GM21723 (cell line): ENCODE measurements around the gene POMT2.
"Not testable (repeated sequence)": the region's sequence is repeated elsewhere in the genome, so short reads cannot be mapped to it uniquely, and the experiment has no call there.

Source experiments
- ATAC-seq: cut with Tn5 transposase; IDR thresholded peaks from one replicate; pipeline ENCODE4 v1.9.1; 2021; ENCODE audit warnings: mild to moderate bottlenecking, moderate library complexity; ENCODE audit not compliant: unreplicated experiment

The POMT2 gene

DNA sequence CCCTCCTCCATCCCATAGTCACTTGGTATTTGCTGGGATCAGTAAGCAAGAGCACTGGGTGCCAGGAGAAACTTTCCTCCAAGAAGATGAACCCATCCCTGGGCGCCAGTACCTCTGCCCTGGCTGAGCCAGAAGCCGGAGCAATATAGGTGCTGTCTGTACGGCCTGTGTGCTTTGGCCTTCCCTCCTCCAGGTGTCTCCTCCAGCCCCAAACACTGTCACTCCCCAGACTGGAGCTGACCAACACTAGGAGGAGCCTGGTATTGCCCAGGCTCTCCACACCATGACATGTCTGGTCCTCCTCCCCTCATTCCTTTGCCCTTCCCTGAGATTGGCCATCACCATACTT is 5.0 kb upstream of the POMT2 start:
- no peak for ATAC-seq

- ATAC-seq = no peak
Measured at GRCh38 chr14:77324816-77325745, 4.4 kb upstream of the POMT2 start.

DNA sequence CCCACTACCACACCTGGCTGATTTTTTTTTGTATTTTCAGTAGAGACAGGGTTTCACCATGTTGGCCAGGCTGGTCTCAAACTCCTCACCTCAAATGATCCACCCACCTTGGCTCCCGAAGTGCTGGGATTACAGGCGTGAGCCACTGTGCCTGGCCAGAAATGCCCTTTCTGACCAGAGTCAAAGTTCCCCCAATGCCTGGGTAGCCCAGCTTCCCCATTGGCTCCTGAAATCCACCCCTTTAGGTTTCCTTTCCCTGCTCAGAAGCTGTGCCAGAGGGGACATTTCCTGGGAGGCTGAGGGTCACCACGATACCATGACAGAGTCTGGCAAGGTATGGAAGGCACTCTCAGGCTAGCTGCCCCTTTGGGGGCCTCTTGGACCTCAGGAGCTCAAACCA is 3.6 kb upstream of the POMT2 start:
- ATAC-seq = no peak

- ATAC-seq = no peak
Measured at GRCh38 chr14:77323571-77323970, 2.9 kb upstream of the POMT2 start.

- no peak for ATAC-seq
Measured at GRCh38 chr14:77322951-77323350, 2.3 kb upstream of the POMT2 start.

DNA sequence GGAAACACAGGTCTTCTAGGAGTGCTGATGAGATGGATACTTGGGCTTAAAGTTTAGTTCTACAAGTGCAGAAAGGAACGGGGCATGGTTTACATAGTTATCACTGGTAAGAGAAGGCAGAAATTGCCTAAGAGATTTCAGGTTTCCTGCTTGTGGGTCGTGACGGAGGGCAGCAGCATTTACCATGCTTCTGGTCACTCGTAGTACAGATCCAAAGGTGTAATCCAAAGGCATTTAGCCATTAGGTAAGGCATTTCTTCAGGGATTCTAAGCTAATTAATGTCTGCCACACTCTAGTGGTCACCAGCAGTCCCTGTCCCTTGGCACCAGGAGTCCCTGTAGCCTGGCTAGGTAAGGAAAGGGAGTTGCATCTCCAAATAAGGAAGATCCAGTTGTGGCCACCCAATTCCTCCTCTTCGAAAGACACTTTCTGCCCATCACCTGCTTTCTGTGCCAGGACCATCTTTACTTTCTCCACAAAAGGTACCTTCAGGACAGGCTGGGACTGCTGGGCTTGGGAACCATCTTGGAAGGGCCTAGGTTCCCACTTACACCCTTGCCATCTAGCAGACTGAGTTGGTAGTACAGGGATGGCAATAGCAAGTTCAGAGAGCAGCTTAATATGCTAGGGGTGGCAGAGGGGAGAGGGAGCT is 1.7 kb upstream of the POMT2 start:
- no peak for ATAC-seq

DNA sequence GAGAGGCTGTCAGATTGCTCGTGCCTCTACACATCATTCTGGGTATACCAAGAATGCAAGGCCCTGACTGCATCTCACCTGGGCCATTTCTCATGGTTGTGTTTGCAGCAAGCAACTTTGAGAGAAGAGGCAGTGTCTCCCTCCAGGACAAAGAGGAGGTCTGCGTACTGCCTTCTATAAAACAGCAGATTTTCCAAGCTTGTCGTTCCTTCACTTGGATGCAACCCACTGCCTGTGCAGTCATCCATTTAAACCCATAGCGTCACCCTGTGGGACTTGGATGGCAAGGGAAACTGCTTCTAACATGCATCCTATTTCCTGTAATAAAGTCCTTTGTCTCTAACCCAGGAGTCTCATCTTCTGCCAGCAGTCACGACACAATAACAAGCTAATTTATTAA is 1.3 kb downstream of the POMT2 start:
- ATAC-seq = no peak

DNA sequence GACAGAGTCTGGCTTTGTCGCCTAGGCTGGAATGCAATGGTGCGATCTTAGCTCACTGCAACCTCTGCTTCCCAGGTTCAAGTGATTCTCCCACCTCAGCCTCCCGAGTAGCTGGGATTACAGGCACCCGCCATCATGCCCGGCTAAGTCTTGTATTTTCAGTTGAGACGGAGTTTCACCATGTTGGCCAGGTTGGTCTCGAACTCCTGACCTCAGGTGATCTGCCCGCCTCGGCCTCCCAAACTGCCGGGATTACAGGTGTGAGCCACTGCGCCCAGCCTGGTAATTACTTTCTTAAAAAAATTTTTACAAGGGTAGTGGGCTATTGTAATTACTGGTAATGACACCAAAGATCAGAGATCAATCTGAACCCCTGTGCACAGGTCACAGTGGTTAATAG is 1.9 kb downstream of the POMT2 start:
- ATAC-seq = not testable (repeated sequence)

DNA sequence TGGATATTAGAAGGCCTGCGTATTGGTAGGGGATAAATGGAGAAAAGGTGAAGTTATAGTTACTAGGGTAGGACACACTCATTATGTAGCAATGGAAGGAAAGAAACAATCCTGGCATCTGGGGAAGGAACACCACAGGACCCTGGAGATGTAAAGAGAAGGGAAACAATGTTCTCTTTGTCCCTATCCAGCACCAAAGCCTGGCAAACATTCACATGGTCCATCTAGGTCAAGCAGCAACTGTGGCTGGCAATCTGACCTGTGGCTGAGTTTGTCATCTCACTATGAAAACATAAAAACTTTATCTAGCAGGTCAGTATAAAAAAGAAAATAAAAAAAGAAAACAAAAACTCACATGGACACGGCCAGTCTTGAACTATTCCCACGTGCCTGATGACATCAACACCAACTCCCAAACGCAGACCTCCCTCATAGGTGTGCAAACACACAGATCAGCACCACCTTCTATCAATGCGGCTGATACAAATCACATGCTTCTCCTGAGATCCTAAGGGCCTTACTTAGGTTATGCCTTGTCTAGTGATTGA is 2.6 kb downstream of the POMT2 start:
- ATAC-seq = no peak

DNA sequence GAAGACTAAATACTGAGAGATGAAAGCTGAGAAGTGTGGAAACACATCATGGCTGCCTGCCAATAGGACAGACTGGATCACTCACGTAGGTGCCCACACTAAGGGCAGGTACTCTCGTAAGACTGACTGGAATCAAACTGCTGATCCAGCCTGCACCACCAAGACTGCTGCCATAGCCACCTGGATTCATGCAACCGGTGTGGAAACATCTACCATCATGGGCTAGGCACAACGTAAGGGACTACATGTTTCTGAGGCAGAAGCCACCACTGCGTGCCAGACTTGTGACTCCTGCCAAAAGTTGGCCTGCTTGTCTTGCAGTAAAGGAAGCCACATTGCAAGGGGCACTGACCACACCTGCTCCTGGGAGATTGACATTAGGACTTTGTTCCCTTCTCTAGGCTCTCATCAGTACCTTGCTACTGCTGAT is 3.8 kb downstream of the POMT2 start:
- no peak for ATAC-seq

DNA sequence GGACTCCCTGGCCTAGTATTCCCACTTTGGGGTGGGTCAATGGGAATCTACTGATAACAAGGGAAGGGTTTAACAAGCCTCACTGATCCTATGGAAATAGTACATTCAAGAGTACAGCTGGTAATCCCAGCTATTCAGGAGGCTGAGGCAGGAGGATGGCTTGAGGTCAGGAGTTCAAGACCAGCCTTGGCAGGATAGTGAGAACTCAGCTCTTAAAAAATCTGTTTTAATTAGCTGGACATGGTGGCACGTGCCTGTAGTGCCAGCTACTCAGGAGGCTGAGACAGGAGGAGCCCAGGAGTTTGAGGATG is 4.5 kb downstream of the POMT2 start:
- ATAC-seq = no peak

GRCh38 chr14:77314539-77315457 is 5.9 kb downstream of the POMT2 start:
- no peak for ATAC-seq

DNA sequence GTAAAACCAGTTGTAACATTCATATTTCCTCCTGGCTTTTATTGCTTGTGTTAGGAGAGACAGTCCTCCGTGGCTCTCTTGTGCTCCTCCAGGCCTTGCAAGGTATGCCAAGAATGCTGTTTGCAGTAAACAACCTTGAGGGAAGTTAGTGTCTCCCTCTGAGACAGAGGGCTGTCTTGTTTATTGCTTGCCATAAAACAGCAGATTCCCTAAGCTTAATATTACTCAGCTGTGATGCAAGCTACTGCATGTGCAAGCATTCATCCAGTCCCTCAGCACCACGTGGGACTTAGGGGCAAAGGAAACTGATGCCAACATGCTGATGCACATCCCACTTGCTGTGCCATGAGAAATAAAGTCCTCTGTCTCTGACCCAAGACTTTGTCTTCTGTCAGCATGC is 6.6 kb downstream of the POMT2 start:
- no peak for ATAC-seq

GRCh38 chr14:77313371-77313770 is 7.3 kb downstream of the POMT2 start:
- ATAC-seq = no peak

DNA sequence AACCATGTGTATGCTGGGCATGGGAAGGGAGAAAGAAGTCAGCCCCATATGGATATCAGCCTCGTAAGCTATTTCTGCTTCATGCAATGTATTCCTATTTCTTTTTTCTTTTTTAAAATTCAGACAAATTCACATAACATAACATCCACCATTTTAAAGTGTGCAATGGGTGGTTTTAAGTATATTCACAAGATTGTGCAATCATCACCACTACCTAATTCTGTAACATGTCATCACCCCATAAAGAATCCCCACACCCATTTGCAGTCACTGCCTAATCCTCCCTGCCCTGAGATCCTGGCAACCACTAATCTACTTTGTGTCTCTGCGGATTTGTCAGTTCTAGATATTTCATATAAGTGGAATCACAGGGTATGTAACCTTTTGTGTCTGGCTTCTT is 9.5 kb downstream of the POMT2 start:
- no peak for ATAC-seq

- no peak for ATAC-seq
Measured at GRCh38 chr14:77310026-77310425, 10.7 kb downstream of the POMT2 start.

DNA sequence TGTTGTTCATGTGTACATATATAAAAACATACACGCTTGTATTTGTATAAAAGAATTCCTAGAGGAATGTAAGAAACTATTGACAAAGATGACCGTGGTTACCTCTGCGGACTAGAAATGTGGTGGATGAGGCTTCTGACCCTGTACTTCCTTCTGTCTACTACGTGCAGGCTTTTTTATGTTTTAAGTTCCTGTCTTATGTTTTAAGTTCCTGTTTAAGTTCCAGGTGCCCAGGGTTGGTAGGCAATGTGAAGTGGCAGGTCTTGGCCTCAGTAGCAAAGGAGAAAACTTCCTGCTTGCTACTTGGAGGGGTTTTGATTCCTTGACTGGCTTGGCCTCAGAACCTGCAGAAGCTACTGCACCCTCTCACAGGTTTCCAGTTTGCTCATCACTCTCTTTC is 11.6 kb downstream of the POMT2 start:
- ATAC-seq = no peak

DNA sequence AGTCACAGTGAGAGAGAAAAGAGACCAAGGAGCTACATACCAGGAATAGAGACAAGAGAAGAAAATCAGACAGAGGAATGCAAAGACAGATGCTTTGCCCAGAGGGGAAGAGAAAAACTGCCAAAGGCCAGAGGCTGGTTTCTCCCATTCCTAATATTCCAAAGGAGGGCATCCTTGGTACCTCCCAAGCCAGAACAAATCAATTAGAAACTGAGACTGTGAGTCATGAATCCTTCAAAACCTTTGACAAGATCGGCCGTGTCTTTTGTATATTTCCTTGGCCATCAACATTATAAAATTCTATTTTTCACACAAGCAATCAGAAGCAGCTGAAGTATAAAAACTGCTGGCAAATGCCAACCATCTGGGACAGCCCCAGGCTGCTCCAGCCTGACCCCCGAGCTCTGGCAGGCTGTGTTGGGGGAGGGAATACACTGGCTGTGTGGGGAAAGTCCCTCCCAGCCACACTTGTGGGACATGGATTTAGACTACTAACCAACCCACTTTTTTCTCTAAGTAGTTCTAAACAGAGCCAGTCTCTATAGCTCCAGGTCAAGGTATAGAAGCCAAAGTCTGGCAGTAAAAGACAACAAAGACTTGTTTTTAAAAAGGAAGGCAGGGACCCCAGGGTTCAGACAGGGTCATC is 13.7 kb downstream of the POMT2 start:
- no peak for ATAC-seq

- no peak for ATAC-seq
Measured at GRCh38 chr14:77306416-77306815, 14.3 kb downstream of the POMT2 start.

- ATAC-seq = no peak
Measured at GRCh38 chr14:77305696-77306095, 15.0 kb downstream of the POMT2 start.
